H9 (cell line): ENCODE data around the gene SOWAHC. TPM values are rescaled to one million over a fixed set of nuclear protein-coding genes. Genes with fewer than 3 reads are reported as not detected.
A peak's percentile ranks its signal among the peaks of the same experiment; 100 is the strongest.

Experiments
- DNase-seq: peaks from one replicate; pipeline ENCODE4 v3.0.0-alpha.2; 2017
- H2AFZ ChIP-seq: one replicate; pipeline ENCODE4 v1.6.1; 2013; ENCODE audit warnings: mild to moderate bottlenecking, low read length, control low read depth, moderate library complexity
- H2AK5ac ChIP-seq: 2 replicates; pipeline ENCODE4 v1.6.1; 2013; ENCODE audit warnings: low read length, control low read depth, mixed read lengths; ENCODE audit not compliant: insufficient read length
- H2BK120ac ChIP-seq: one replicate; pipeline ENCODE4 v1.6.1; 2013; ENCODE audit warnings: low read depth, mild to moderate bottlenecking, low read length, control low read depth, inconsistent platforms; ENCODE audit not compliant: poor library complexity, severe bottlenecking
- H2BK12ac ChIP-seq: 2 replicates; pipeline ENCODE4 v1.6.1; 2013; ENCODE audit warnings: low read length, control low read depth, mixed read lengths, low read depth; ENCODE audit not compliant: insufficient read length
- H2BK15ac ChIP-seq: 2 replicates; pipeline ENCODE4 v1.6.1; 2013; ENCODE audit warnings: low read depth, low read length, control low read depth
- H2BK20ac ChIP-seq: one replicate; pipeline ENCODE4 v1.6.1; 2013; ENCODE audit warnings: low read depth, mild to moderate bottlenecking, low read length, control low read depth, inconsistent platforms; ENCODE audit not compliant: poor library complexity, severe bottlenecking
- H2BK5ac ChIP-seq: 2 replicates; pipeline ENCODE4 v1.6.1; 2013; ENCODE audit warnings: low read length, control low read depth, mixed read lengths; ENCODE audit not compliant: insufficient read length
- H3K14ac ChIP-seq: 2 replicates; pipeline ENCODE4 v1.6.1; 2013; ENCODE audit warnings: low read length, control low read depth; ENCODE audit not compliant: insufficient read depth
- H3K18ac ChIP-seq: 2 replicates; pipeline ENCODE4 v1.6.1; 2013; ENCODE audit warnings: low read depth, mild to moderate bottlenecking, mixed read lengths, low read length, control low read depth; ENCODE audit not compliant: insufficient read length
- H3K23ac ChIP-seq: 2 replicates; pipeline ENCODE4 v1.6.1; 2013; ENCODE audit warnings: low read length, control low read depth, mixed read lengths, low read depth; ENCODE audit not compliant: insufficient read length
- H3K23me2 ChIP-seq: 2 replicates; pipeline ENCODE4 v1.6.1; 2013; ENCODE audit warnings: low read depth, mild to moderate bottlenecking, mixed read lengths, low read length, control low read depth; ENCODE audit not compliant: insufficient read length, poor library complexity, severe bottlenecking
- H3K27ac ChIP-seq: 2 replicates; pipeline ENCODE4 v1.5.1; 2013; ENCODE audit warnings: low read length, control low read depth, mixed read lengths, low read depth; ENCODE audit not compliant: insufficient read length
- H3K27me3 ChIP-seq: 2 replicates; pipeline ENCODE4 v1.6.1; 2013; ENCODE audit warnings: low read length, control low read depth, inconsistent platforms; ENCODE audit not compliant: insufficient read depth
- H3K4ac ChIP-seq: 2 replicates; pipeline ENCODE4 v1.6.1; 2013; ENCODE audit warnings: low read depth, mild to moderate bottlenecking, control low read depth, inconsistent platforms, low read length, moderate library complexity
- H3K4me1 ChIP-seq: 2 replicates; pipeline ENCODE4 v1.6.1; 2013; ENCODE audit warnings: low read length, control low read depth, inconsistent platforms; ENCODE audit not compliant: insufficient read depth
- H3K4me2 ChIP-seq: 2 replicates; pipeline ENCODE4 v1.6.1; 2013; ENCODE audit warnings: low read length, control low read depth, mixed read lengths; ENCODE audit not compliant: insufficient read length, insufficient read depth
- H3K56ac ChIP-seq: 2 replicates; pipeline ENCODE4 v1.6.1; 2013; ENCODE audit warnings: low read depth, mild to moderate bottlenecking, mixed read lengths, low read length, control low read depth; ENCODE audit not compliant: insufficient read length
- H3K79me1 ChIP-seq: 2 replicates; pipeline ENCODE4 v1.6.1; 2013; ENCODE audit warnings: low read depth, mild to moderate bottlenecking, moderate library complexity, low read length, control low read depth, inconsistent platforms; ENCODE audit not compliant: insufficient read depth, poor library complexity, severe bottlenecking
- H3K79me2 ChIP-seq: 2 replicates; pipeline ENCODE4 v1.6.1; 2013; ENCODE audit warnings: low read length, control low read depth, inconsistent platforms; ENCODE audit not compliant: insufficient read depth
- H3K9ac ChIP-seq: 2 replicates; pipeline ENCODE4 v1.6.1; 2013; ENCODE audit warnings: low read length, control low read depth, mixed read lengths; ENCODE audit not compliant: insufficient read length; ENCODE audit errors: extremely low read depth
- H3K9me3 ChIP-seq: one replicate; pipeline ENCODE4 v1.6.1; 2013; ENCODE audit warnings: low read depth, low read length, inconsistent platforms; ENCODE audit not compliant: control insufficient read depth
- H3T11ph ChIP-seq: one replicate; pipeline ENCODE4 v1.6.1; 2013; ENCODE audit warnings: mild to moderate bottlenecking, low read length, control low read depth, inconsistent platforms
- H4K20me1 ChIP-seq: one replicate; pipeline ENCODE4 v1.6.1; 2013; ENCODE audit not compliant: control insufficient read depth, insufficient read length, insufficient read depth
- H4K5ac ChIP-seq: 2 replicates; pipeline ENCODE4 v1.6.1; 2013; ENCODE audit warnings: low read depth, mild to moderate bottlenecking, mixed read lengths, low read length, control low read depth; ENCODE audit not compliant: insufficient read length
- H4K8ac ChIP-seq: replicated peaks from 2 replicates; pipeline ENCODE4 v1.6.1; 2013; ENCODE audit warnings: low read length, control low read depth, mixed read lengths, low read depth; ENCODE audit not compliant: insufficient read length
- H4K91ac ChIP-seq: 2 replicates; pipeline ENCODE4 v1.6.1; 2013; ENCODE audit warnings: low read depth, mild to moderate bottlenecking, moderate library complexity, mixed read lengths, low read length, control low read depth; ENCODE audit not compliant: insufficient read length
- H3K27ac Mint-ChIP-seq, 3 experiments: 2 replicates in 2 of 3; 3 replicates in 1 of 3; pipeline ENCODE4 v1.8.0; 2020 to 2021; ENCODE audit warnings: mixed read lengths in 3 of 3, mild to moderate bottlenecking in 1 of 3, moderate library complexity in 1 of 3
- H3K27me3 Mint-ChIP-seq: 2 replicates; pipeline ENCODE4 v1.8.0; 2021; ENCODE audit warnings: low read depth, mild to moderate bottlenecking, moderate library complexity, mixed read lengths
- H3K36me3 Mint-ChIP-seq, 3 experiments: 2 replicates in 2 of 3; 3 replicates in 1 of 3; pipeline ENCODE4 v1.8.0; 2020 to 2021; ENCODE audit warnings: low read depth in 3 of 3, mixed read lengths in 3 of 3; ENCODE audit not compliant: insufficient read depth in 1 of 3
- H3K4me1 Mint-ChIP-seq, 2 experiments: 2 replicates each; pipeline ENCODE4 v1.8.0; 2020; ENCODE audit warnings: mixed read lengths in 2 of 2
- H3K4me3 Mint-ChIP-seq, 2 experiments: 2 replicates in 1 of 2; 3 replicates in 1 of 2; pipeline ENCODE4 v1.8.0; 2020 to 2021; ENCODE audit warnings: mild to moderate bottlenecking in 2 of 2, mixed read lengths in 2 of 2, moderate library complexity in 1 of 2
- H3K9me3 Mint-ChIP-seq, 2 experiments: 2 replicates in 1 of 2; 3 replicates in 1 of 2; pipeline ENCODE4 v1.8.0; 2020; ENCODE audit warnings: mild to moderate bottlenecking in 2 of 2, mixed read lengths in 2 of 2, moderate library complexity in 1 of 2
- CTCF ChIP-seq: fragments of 200-600 bp; sonication (generic); conservative IDR thresholded peaks from 3 replicates; pipeline ENCODE4 v1.8.0; 2021; ENCODE audit warnings: antibody characterized with exemption, mild to moderate bottlenecking
- WGBS: extraction: QIAGEN DNeasy Blood & Tissue Kit; methylation state at CpG from one replicate; pipeline ENCODE4 v1.1.7; 2013; ENCODE audit warnings: missing lambda C conversion rate, low lambda C conversion rate, mixed read lengths; ENCODE audit not compliant: insufficient read length; ENCODE audit errors: extremely low coverage; 5-methylcytosine and 5-hydroxymethylcytosine counted together
- total RNA-seq: library from RNA; stranded (reverse); gene quantifications from 2 replicates; pipeline ENCODE4 v1.2.1, GENCODE V29; 2021

SOWAHC gene
- total RNA-seq, 1 experiment from 2014 or later, result 20.1 TPM

GRCh38 chr2:109631741-109632140, 17.6 kb downstream of the SOWAHC start:
- Mint-ChIP-seq H3K27me3 (0 out of 2 replicates have a peak, but pooled peaks cover 2% of the 10 kb centered on the region), H3K4me1 (no peaks in the 10 kb centered on the region), H3K36me3 (no peaks in the 10 kb centered on the region; a peak in 1 of 7 replicates), H3K4me3 (no peak overlapping the region), H3K27ac (no peak overlapping the region), H3K9me3 (no peaks in the 10 kb centered on the region)
- no peak overlapping the region for H3K9ac ChIP-seq
- no peak overlapping the region for H3T11ph ChIP-seq
- H3K18ac ChIP-seq, result no peak overlapping the region
- H2BK5ac ChIP-seq, result no peak overlapping the region
- no peaks in the 10 kb centered on the region for H4K20me1 ChIP-seq
- no peak overlapping the region for H2BK120ac ChIP-seq
- H4K91ac ChIP-seq, result no peak overlapping the region
- H3K4me2 ChIP-seq, result no peak overlapping the region
- no peak overlapping the region for H3K56ac ChIP-seq
- H3K23ac ChIP-seq, result no peak overlapping the region
- no peak overlapping the region; the same call in 1 of the 2 replicates for H3K14ac ChIP-seq
- H2AK5ac ChIP-seq, result no peak overlapping the region
- H2BK12ac ChIP-seq, result no peak overlapping the region
- TF ChIP-seq CTCF, result no peak
- H3K9me3 ChIP-seq, result no peaks in the 10 kb centered on the region
- DNase-seq, result no peak
- no CpG with 5 or more reads among the region's 3 CpGs for WGBS
- no peak overlapping the region for H3K27ac ChIP-seq
- H2AFZ ChIP-seq, result no peak overlapping the region
- no peak overlapping the region for H4K5ac ChIP-seq
- no peaks in the 10 kb centered on the region for H3K79me1 ChIP-seq
- no peaks in the 10 kb centered on the region for H3K79me2 ChIP-seq
- no peaks in the 10 kb centered on the region for H3K23me2 ChIP-seq
- no peak overlapping the region for H2BK15ac ChIP-seq
- no peaks in the 10 kb centered on the region for H3K27me3 ChIP-seq
- H3K4ac ChIP-seq, result no peak overlapping the region
- peak overlapping the region; percentile 30 for H4K8ac ChIP-seq
- H2BK20ac ChIP-seq, result no peak overlapping the region
- no peaks in the 10 kb centered on the region for H3K4me1 ChIP-seq
